ENCODE results near the gene NEURL4. TPM values are rescaled to one million over a fixed set of nuclear protein-coding genes. Genes with fewer than 3 reads are reported as not detected.
"Not testable (repeated sequence)": the region's sequence is repeated elsewhere in the genome, so short reads cannot be mapped to it uniquely, and the experiment has no call there.

The NEURL4 gene
- total RNA-seq, result 10 to 100 TPM; 30.2 to 55.8 TPM

DNA sequence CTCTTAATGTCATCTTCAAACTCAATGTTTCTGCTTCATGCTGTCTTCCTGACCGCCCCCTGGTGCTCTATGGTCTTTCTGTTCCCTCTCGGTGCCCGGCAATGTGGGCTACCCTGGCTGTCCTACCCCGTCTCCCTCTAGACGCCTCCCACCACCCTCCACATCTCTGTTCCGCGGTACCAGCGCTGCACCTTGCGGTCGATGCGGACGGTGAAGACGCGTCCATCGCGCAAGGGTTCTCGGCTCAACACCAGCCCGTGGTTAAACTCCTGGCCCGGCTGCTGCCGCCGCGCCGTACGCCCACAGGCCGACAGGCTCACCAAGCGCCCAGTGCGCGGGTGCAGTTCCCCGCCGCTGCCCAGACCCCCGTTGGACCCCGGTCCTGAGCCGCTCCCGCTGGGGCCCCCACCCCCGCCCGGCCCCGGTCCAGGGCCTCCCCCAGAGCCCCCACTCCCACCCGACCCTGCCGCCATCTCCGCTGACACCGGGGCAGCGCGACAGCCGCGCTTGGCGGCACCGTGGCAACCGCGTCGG, at the start of gene NEURL4:
Gene NEURL4, minus strand, starts transcription at position 496 of the 534 bp plus-strand sequence. Its CDS starts 23 bp downstream, at position 473.
- Histone ChIP-seq H3K9ac (ENCODE audit: low read depth in 2 of 2, low read length in 2 of 2) (peak within 1 kb of the TSS; percentile 93 to 96), H3K36me3 (no peaks in the 10 kb centered on the region), H3K9me3 (no peaks in the 10 kb centered on the region), H3K27me3 (no peaks in the 10 kb centered on the region), H3K27ac (peak within 1 kb of the TSS; percentile 78), H3K4me1 (peaks cover 10% of the 10 kb centered on the region), H3K4me3 (peak within 1 kb of the TSS; percentile 94)
- intact Hi-C loops (cut with DNase I), result no loop called here
- DNase-seq, result no peak
- TF ChIP-seq, protein P1, sequence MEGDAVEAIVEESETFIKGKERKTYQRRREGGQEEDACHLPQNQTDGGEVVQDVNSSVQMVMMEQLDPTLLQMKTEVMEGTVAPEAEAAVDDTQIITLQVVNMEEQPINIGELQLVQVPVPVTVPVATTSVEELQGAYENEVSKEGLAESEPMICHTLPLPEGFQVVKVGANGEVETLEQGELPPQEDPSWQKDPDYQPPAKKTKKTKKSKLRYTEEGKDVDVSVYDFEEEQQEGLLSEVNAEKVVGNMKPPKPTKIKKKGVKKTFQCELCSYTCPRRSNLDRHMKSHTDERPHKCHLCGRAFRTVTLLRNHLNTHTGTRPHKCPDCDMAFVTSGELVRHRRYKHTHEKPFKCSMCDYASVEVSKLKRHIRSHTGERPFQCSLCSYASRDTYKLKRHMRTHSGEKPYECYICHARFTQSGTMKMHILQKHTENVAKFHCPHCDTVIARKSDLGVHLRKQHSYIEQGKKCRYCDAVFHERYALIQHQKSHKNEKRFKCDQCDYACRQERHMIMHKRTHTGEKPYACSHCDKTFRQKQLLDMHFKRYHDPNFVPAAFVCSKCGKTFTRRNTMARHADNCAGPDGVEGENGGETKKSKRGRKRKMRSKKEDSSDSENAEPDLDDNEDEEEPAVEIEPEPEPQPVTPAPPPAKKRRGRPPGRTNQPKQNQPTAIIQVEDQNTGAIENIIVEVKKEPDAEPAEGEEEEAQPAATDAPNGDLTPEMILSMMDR (IDR thresholded peaks at IDR 0.05), result no peak

DNA sequence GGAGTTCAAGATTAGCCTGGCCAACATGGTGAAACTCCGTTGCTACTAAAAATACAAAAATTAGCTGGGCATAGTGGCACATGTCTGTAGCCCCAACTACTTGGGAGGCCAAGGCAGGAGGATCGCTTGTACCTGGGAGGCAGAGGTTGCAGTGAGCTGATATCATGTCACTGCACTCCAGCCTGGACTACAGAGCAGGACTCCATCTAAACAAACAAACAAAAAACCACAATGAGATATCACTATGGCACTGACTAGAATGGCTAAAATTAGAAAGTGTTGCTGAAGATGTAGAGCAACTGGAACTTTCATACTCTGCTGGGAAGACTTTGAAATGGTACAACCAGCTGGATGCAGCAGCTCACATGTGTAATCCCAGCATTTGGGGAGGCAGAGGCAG, 45.2 kb upstream of the NEURL4 start:
- Histone ChIP-seq H3K4me3 (no peak overlapping the region), H3K27ac (no peak overlapping the region), H3K36me3 (no peaks in the 10 kb centered on the region), H3K27me3 (no peaks in the 10 kb centered on the region), H3K9me3 (no peaks in the 10 kb centered on the region), H3K4me1 (no peaks in the 10 kb centered on the region), H3K9ac (ENCODE audit: low read depth in 2 of 2, low read length in 2 of 2) (no peak overlapping the region)
- intact Hi-C loops (cut with DNase I), result no loop called here
- no peak for DNase-seq
- TF ChIP-seq, protein P1 (IDR thresholded peaks at IDR 0.05), result no peak

DNA sequence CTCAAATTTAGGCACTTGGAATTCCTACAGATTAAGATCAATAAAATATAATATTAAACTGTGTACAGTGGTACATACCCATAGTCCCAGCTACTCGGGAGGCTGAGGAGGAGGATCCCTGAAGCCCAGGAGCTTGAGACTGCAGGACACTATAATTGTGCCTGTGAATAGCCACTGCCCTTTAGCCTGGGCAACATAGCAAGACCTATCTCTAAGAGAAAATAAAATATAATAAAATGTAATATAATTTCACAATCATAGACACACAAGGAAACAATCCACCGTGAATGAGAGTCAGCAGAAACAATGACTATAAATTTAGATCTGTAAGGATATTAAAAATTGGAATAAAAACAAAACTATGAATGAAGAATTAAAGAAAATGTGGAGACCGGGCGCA, 41.7 kb upstream of the NEURL4 start:
- Histone ChIP-seq H3K4me1 (no peaks in the 10 kb centered on the region), H3K27ac (no peak overlapping the region), H3K9ac (ENCODE audit: low read depth in 2 of 2, low read length in 2 of 2) (no peak overlapping the region), H3K4me3 (no peak overlapping the region), H3K27me3 (no peaks in the 10 kb centered on the region), H3K36me3 (no peaks in the 10 kb centered on the region), H3K9me3 (no peaks in the 10 kb centered on the region)
- TF ChIP-seq, protein P1 (IDR thresholded peaks at IDR 0.05), result no peak
- intact Hi-C loops (cut with DNase I), result no loop called here
- no peak for DNase-seq

DNA sequence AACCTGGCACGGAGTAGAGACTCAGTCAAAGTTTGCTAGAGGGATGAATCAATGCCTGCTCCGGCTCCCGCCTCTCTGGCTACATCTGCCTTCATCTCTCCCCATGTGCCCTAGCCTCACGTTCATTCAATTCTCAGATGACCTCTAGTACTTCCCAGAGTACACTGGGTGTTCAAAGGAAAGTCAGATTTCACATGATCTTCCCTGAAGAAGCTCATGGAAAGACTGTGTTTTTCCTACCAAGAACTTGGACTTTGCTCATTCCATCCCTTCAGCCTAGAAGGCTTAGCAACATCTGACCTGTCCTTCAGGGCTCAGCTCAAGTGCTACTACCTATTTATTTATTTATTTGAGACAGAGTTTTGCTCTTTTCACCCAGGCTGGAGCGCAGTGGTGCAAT, 40.7 kb upstream of the NEURL4 start:
- intact Hi-C loops (cut with DNase I), result no loop called here

DNA sequence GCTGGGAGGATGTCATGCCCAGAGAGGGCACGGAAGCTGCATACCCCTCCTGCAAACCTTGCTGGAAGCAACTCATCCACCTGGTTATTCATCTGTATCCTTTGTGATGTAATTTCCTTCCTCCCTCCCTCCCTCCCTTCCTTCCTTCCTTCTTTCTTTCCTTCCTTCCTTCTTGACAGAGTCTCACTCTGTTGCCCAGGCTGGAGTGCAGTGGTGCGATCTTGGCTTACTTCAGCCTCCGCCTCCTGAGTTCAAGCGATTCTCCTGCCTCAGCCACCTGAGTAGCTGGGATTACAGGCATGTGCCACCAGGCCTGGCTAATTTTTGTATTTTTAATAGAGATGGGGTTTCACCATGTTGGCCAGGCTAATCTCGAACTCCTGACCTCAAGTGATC, 39.5 kb upstream of the NEURL4 start:
- H3K9me3 ChIP-seq; H3K36me3 ChIP-seq; H3K27ac ChIP-seq; H3K9ac ChIP-seq (ENCODE audit: low read depth in 2 of 2, low read length in 2 of 2); H3K4me3 ChIP-seq; DNase-seq; H3K27me3 ChIP-seq; intact Hi-C loops (cut with DNase I); H3K4me1 ChIP-seq: not testable (repeated sequence)

More for the DNA sequence above, 40.7 kb upstream of the NEURL4 start:
- Histone ChIP-seq H3K27me3 (no peaks in the 10 kb centered on the region), H3K9me3 (no peaks in the 10 kb centered on the region), H3K9ac (ENCODE audit: low read depth in 2 of 2, low read length in 2 of 2) (no peak overlapping the region), H3K36me3 (no peaks in the 10 kb centered on the region), H3K4me3 (no peak overlapping the region), H3K27ac (no peak overlapping the region), H3K4me1 (no peaks in the 10 kb centered on the region)
- no peak for DNase-seq
- TF ChIP-seq, protein P1 (IDR thresholded peaks at IDR 0.05), result no peak

DNA sequence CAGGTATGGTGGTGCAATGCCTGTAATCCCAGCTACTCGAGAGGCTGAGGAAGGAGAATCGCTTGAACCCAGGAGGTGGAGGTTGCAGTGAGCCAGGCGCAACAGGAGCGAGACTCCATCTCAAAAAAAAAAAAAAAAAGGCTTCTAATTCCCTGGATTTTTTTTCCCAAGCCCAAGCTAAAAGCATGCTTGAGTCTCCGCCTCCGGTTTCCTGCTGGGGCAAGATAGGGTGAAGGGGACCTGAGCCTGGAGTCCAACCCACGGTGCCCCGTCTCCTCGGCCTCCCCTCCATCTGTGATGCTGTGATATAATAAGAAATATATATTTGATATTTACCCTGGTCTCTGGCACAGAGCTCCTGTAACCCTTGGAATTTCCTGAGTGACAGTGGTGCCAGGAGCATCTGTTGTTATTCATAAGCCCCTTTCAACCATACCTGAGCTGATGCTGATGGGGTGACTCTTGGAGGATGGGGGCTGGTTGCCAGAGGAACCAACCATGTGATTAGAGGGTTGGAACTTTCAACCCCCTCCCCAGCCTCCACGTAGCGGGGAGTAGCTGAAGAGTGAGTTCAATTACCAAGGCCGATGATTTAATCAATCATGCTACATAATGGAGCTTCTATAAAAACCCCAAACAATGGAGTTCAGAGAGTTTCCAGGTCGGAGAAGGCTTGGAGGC, 38.9 kb upstream of the NEURL4 start:
- H3K4me1 ChIP-seq, result no peaks in the 10 kb centered on the region
- intact Hi-C loops (cut with DNase I), result no loop called here

More for the DNA sequence above, 38.9 kb upstream of the NEURL4 start:
- no peak overlapping the region for H3K27ac ChIP-seq
- no peak overlapping the region for H3K9ac ChIP-seq (ENCODE audit: low read depth in 2 of 2, low read length in 2 of 2)
- H3K36me3 ChIP-seq, result no peaks in the 10 kb centered on the region
- no peaks in the 10 kb centered on the region for H3K9me3 ChIP-seq
- H3K27me3 ChIP-seq, result no peaks in the 10 kb centered on the region
- H3K4me3 ChIP-seq, result no peak overlapping the region
- DNase-seq, result no peak
- TF ChIP-seq, protein P1 (IDR thresholded peaks at IDR 0.05), result no peak

All from colonic mucosa (tissue), 4 donors.